Measurements from ENCODE around the gene KRT222.

GRCh38 chr17:40608061-40608581 lies 56.9 kb downstream of the KRT222 start:
- TF ChIP-seq, protein P1, sequence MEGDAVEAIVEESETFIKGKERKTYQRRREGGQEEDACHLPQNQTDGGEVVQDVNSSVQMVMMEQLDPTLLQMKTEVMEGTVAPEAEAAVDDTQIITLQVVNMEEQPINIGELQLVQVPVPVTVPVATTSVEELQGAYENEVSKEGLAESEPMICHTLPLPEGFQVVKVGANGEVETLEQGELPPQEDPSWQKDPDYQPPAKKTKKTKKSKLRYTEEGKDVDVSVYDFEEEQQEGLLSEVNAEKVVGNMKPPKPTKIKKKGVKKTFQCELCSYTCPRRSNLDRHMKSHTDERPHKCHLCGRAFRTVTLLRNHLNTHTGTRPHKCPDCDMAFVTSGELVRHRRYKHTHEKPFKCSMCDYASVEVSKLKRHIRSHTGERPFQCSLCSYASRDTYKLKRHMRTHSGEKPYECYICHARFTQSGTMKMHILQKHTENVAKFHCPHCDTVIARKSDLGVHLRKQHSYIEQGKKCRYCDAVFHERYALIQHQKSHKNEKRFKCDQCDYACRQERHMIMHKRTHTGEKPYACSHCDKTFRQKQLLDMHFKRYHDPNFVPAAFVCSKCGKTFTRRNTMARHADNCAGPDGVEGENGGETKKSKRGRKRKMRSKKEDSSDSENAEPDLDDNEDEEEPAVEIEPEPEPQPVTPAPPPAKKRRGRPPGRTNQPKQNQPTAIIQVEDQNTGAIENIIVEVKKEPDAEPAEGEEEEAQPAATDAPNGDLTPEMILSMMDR (IDR thresholded peaks at IDR 0.05; ENCODE audit: low read length), result no peak
- no peak for TF ChIP-seq EZH2 (IDR thresholded peaks at IDR 0.05; ENCODE audit: borderline replicate concordance, low read length)

Data from OCI-LY1 (cell line).